NCI-H187 (cell line): ENCODE results near the gene RAD54L2.
A peak's percentile ranks its signal among the peaks of the same experiment; 100 is the strongest.
"Not testable (repeated sequence)": the region's sequence is repeated elsewhere in the genome, so short reads cannot be mapped to it uniquely, and the experiment has no call there.

Source experiments
- DNase-seq, 2 experiments: peaks; one replicate each; lab custom pipeline; 2025; lab: John Stamatoyannopoulos, UW

The RAD54L2 gene

GRCh38 chr3:51538459-51539290 is at the start of gene RAD54L2:
RAD54L2 (plus strand) TSS chr3:51538719; CDS start chr3:51590421, 51,702 bp downstream.
- peak; percentile 41 to 44 for DNase-seq

GRCh38 chr3:51498876-51499738 is 39.4 kb upstream of the RAD54L2 start:
- peak; percentile 62 to 80 for DNase-seq

- no peak for DNase-seq
These were observed 37.8 kb upstream of the RAD54L2 start for GRCh38 chr3:51500632-51501131.

- DNase-seq, result peak; percentile 25 to 26
These were observed 36.5 kb upstream of the RAD54L2 start for GRCh38 chr3:51501833-51502561.

GRCh38 chr3:51502562-51502910 is 36.0 kb upstream of the RAD54L2 start:
- DNase-seq, result no peak

GRCh38 chr3:51503007-51503406 is 35.5 kb upstream of the RAD54L2 start:
- no peak for DNase-seq

- DNase-seq, result no peak
These were observed 30.3 kb upstream of the RAD54L2 start for GRCh38 chr3:51508255-51508654.

- no peak for DNase-seq
These were observed 27.5 kb upstream of the RAD54L2 start for GRCh38 chr3:51510996-51511395.

- DNase-seq, result no peak
These were observed 24.3 kb upstream of the RAD54L2 start for GRCh38 chr3:51514210-51514609.

GRCh38 chr3:51519848-51520247 is 18.7 kb upstream of the RAD54L2 start:
- DNase-seq, result no peak

GRCh38 chr3:51520906-51521730 is 17.4 kb upstream of the RAD54L2 start:
- not testable (repeated sequence) for DNase-seq

- DNase-seq, result no peak
These were observed 16.1 kb upstream of the RAD54L2 start for GRCh38 chr3:51522273-51522962.

- DNase-seq, result not testable (repeated sequence)
These were observed 13.6 kb upstream of the RAD54L2 start for GRCh38 chr3:51524874-51525273.

- no peak for DNase-seq
These were observed 8.0 kb upstream of the RAD54L2 start for GRCh38 chr3:51530485-51530884.

- no peak for DNase-seq
These were observed 3.1 kb upstream of the RAD54L2 start for GRCh38 chr3:51535146-51536019.

GRCh38 chr3:51537631-51538030 is 888 bp upstream of the RAD54L2 start:
- DNase-seq, result not testable (repeated sequence)

- peak; percentile 34 to 44 for DNase-seq
These were observed 432 bp upstream of the RAD54L2 start for GRCh38 chr3:51538115-51538458.

GRCh38 chr3:51539291-51539941 is 897 bp downstream of the RAD54L2 start:
- DNase-seq, result no peak

GRCh38 chr3:51542596-51542995 is 4.1 kb downstream of the RAD54L2 start:
- not testable (repeated sequence) for DNase-seq
